Lower leg skin (tissue), 3 donors: ENCODE measurements around the gene SERPINA1.

Source experiments
- CTCF ChIP-seq, 3 donors: fragments of 450-650 bp; IDR thresholded peaks; one replicate each; pipeline ENCODE4 v1.5.1; 2016; ENCODE audit warnings: antibody characterized with exemption in 3 of 3, mild to moderate bottlenecking in 3 of 3, moderate library complexity in 2 of 3
- POLR2A ChIP-seq, 2 donors: fragments of 450-650 bp; IDR thresholded peaks; one replicate each; pipeline ENCODE4 v1.6.1; 2016 to 2017; ENCODE audit warnings: antibody characterized with exemption in 2 of 2, mild to moderate bottlenecking in 1 of 2, moderate library complexity in 1 of 2

GRCh38 chr14:94400422-94400841 is 12.0 kb upstream of the SERPINA1 start:
- TF ChIP-seq CTCF (IDR thresholded peaks at IDR 0.05) (no peak), POLR2A (IDR thresholded peaks at IDR 0.05) (no peak)
